B cell (primary cell): Measurements from ENCODE around the gene TNFAIP1. TPM values are rescaled to one million over a fixed set of nuclear protein-coding genes. Genes with fewer than 3 reads are reported as not detected.

Experiments
- ATAC-seq: fragments of 200-7000 bp; cut with Tn5 transposase; one replicate; pipeline ENCODE4 v1.10.0; 2021; ENCODE audit warnings: low read depth, mild to moderate bottlenecking, moderate number of reproducible peaks, moderate library complexity
- CTCF ChIA-PET: fragments of 350-600 bp; sonication (Branson Sonifier 250); formaldehyde crosslinking; loops from one replicate; lab custom pipeline; 2021; ENCODE audit warnings: antibody characterized with exemption, inconsistent platforms; lab: Charles Lee
- POLR2A ChIA-PET: fragments of 350-600 bp; sonication (Branson Sonifier 250); formaldehyde crosslinking; loops from one replicate; lab custom pipeline; 2021; ENCODE audit warnings: antibody characterized with exemption; lab: Charles Lee
- DNase-seq: peaks from one replicate; pipeline ENCODE4 v3.0.0; 2013
- H2AFZ ChIP-seq: 2 replicates; pipeline ENCODE4 v1.6.1; 2012; ENCODE audit warnings: mild to moderate bottlenecking, low read depth, low read length; ENCODE audit not compliant: insufficient read depth, poor library complexity, severe bottlenecking
- H3K27ac ChIP-seq, 2 donors: 1 replicate in 1 of 2; 2 replicates in 1 of 2; pipeline ENCODE4 v1.5.1; 2012 to 2013; ENCODE audit warnings: low read length in 2 of 2, mild to moderate bottlenecking in 2 of 2, moderate library complexity in 1 of 2
- H3K27me3 ChIP-seq, 4 experiments: fragments of 200-600 bp in 1 of 4; sonication (generic) in 1 of 4; replicated peaks in 1 of 4; 1 replicate in 2 of 4; 2 replicates in 2 of 4; pipeline versions ENCODE4 v1.6.1 to v1.7.0; 2013 to 2016; ENCODE audit warnings: low read length in 3 of 4, mild to moderate bottlenecking in 2 of 4, mixed read lengths in 1 of 4, moderate library complexity in 1 of 4; ENCODE audit not compliant: insufficient read depth in 4 of 4, control insufficient read depth in 3 of 4; ENCODE audit errors: control extremely low read depth in 1 of 4
- H3K36me3 ChIP-seq, 2 experiments: replicated peaks in 1 of 2; 1 replicate in 1 of 2; 2 replicates in 1 of 2; pipeline versions ENCODE4 v1.6.1 to v1.7.1; 2013; ENCODE audit warnings: low read length in 1 of 2; ENCODE audit not compliant: insufficient read depth in 2 of 2, control insufficient read depth in 1 of 2; ENCODE audit errors: control extremely low read depth in 1 of 2, extremely low read depth in 1 of 2
- H3K4me1 ChIP-seq, 2 donors: fragments of 200-600 bp in 1 of 2; sonication (generic) in 1 of 2; 1 replicate in 1 of 2; 2 replicates in 1 of 2; pipeline versions ENCODE4 v1.5.1 to v1.6.1; 2013 to 2017; ENCODE audit warnings: low read length in 2 of 2; ENCODE audit not compliant: control insufficient read depth in 2 of 2, insufficient read depth in 2 of 2
- H3K4me2 ChIP-seq: replicated peaks from 2 replicates; pipeline ENCODE3; 2012; ENCODE audit warnings: mild to moderate bottlenecking, low read depth, low read length; ENCODE audit not compliant: poor library complexity, severe bottlenecking
- H3K4me3 ChIP-seq, 5 experiments: fragments of 200-600 bp in 1 of 5; sonication (generic) in 1 of 5; 1 replicate in 3 of 5; 2 replicates in 2 of 5; pipeline versions ENCODE4 v1.5.1 to v1.7.0; 2011 to 2016; ENCODE audit warnings: low read length in 4 of 5, mild to moderate bottlenecking in 4 of 5, low read depth in 2 of 5, control low read depth in 1 of 5, moderate library complexity in 1 of 5; ENCODE audit not compliant: insufficient read depth in 1 of 5; ENCODE audit errors: control extremely low read depth in 1 of 5, extremely low read depth in 1 of 5
- H3K79me2 ChIP-seq: fragments of 200-600 bp; sonication (generic); one replicate; pipeline ENCODE4 v1.6.0; 2016; ENCODE audit warnings: low read length; ENCODE audit not compliant: control insufficient read depth, insufficient read depth
- H3K9ac ChIP-seq: fragments of 200-600 bp; sonication (generic); 2 replicates; pipeline ENCODE4 v1.6.1; 2017; ENCODE audit warnings: mild to moderate bottlenecking, low read length, moderate library complexity
- H3K9me3 ChIP-seq, 3 donors: one replicate each; pipeline versions ENCODE4 v1.6.1 to v1.7.1; 2013; ENCODE audit warnings: low read length in 2 of 3; ENCODE audit not compliant: control insufficient read depth in 2 of 3, insufficient read depth in 1 of 3; ENCODE audit errors: control extremely low read depth in 1 of 3
- H4K20me1 ChIP-seq: 2 replicates; pipeline ENCODE4 v1.6.0; 2012; ENCODE audit warnings: mild to moderate bottlenecking, low read length; ENCODE audit not compliant: insufficient read depth, control insufficient read depth, poor library complexity, severe bottlenecking
- H3K27ac Mint-ChIP-seq: one replicate; pipeline ENCODE4 v1.8.0; 2021; ENCODE audit warnings: mixed read lengths
- H3K27me3 Mint-ChIP-seq: one replicate; pipeline ENCODE4 v1.8.0; 2021; ENCODE audit warnings: mixed read lengths
- H3K4me1 Mint-ChIP-seq: one replicate; pipeline ENCODE4 v1.8.0; 2021; ENCODE audit warnings: mixed read lengths
- H3K4me3 Mint-ChIP-seq: one replicate; pipeline ENCODE4 v1.8.0; 2021; ENCODE audit warnings: mixed read lengths
- H3K9me3 Mint-ChIP-seq: one replicate; pipeline ENCODE4 v1.8.0; 2022; ENCODE audit warnings: mixed read lengths; ENCODE audit not compliant: insufficient read depth
- CTCF ChIP-seq: fragments of 200-600 bp; IDR thresholded peaks from one replicate; pipeline ENCODE4 v1.8.0; 2022; ENCODE audit warnings: antibody characterized with exemption, mild to moderate bottlenecking
- EZH2 ChIP-seq: IDR thresholded peaks from 2 replicates; pipeline ENCODE4 v1.6.1; 2012; ENCODE audit warnings: borderline replicate concordance, low read depth, mild to moderate bottlenecking, moderate library complexity, low read length; ENCODE audit not compliant: insufficient read depth, poor library complexity, severe bottlenecking
- WGBS: methylation state at CpG from one replicate; pipeline ENCODE4 v1.1.5; 2013; ENCODE audit warnings: missing lambda C conversion rate; ENCODE audit not compliant: insufficient coverage; 5-methylcytosine and 5-hydroxymethylcytosine counted together
- intact Hi-C: fragments of 100-400 bp; cut with micrococcal nuclease; formaldehyde crosslinking; loops from one replicate; pipeline ENCODE4 v1.10.0; 2022
- polyA plus RNA-seq: library from polyadenylated mRNA; depleted of rRNA; stranded (reverse); fragments of >200 nt; gene quantifications from 2 replicates; pipeline ENCODE4 v1.2.3, GENCODE V29; 2012
- total RNA-seq, 2 donors: library from RNA; stranded (reverse); fragments of 120-200 nt in 1 of 2; gene quantifications; 1 replicate in 1 of 2; 2 replicates in 1 of 2; pipeline versions ENCODE4 v1.2.3 to v1.2.4, GENCODE V29; 2013 to 2022

The TNFAIP1 gene
- total and polyA plus RNA-seq, 2 donors (not counting 1 experiment from before 2014, with no cell fraction given) = 10.7 to 20.4 TPM

GRCh38 chr17:28366605-28367004 is 31.0 kb downstream of the TNFAIP1 start:
- DNase-seq = no peak
- Mint-ChIP-seq H3K27me3 (no peaks in the 10 kb centered on the region), H3K27ac (no peak overlapping the region), H3K9me3 (no peaks in the 10 kb centered on the region), H3K4me1 (peaks cover 6% of the 10 kb centered on the region), H3K4me3 (no peak overlapping the region)
- ATAC-seq = no peak
- H3K79me2 ChIP-seq = no peaks in the 10 kb centered on the region
- TF ChIP-seq EZH2 = no peak
- TF ChIP-seq CTCF = no peak
- POLR2A ChIA-PET = no interaction called here
- H3K36me3 ChIP-seq = peaks cover 0 to 32% of the 10 kb centered on the region in 2 experiments
- no peak overlapping the region for H3K9ac ChIP-seq
- no peak overlapping the region for H3K4me2 ChIP-seq
- H3K4me1 ChIP-seq = peaks cover 3 to 8% of the 10 kb centered on the region in 2 donors
- intact Hi-C loops = no loop called here
- H3K9me3 ChIP-seq = no peaks in the 10 kb centered on the region
- WGBS = no CpG with 5 or more reads among the region's 1 CpG
- H3K4me3 ChIP-seq = no peak overlapping the region
- no peak overlapping the region for H3K27ac ChIP-seq
- CTCF ChIA-PET = interaction anchor here (0.6 to 1.2 kb wide), 3 partner anchors 50 to 178 kb away, joined by 3 to 4 read pairs (median 3); no protein-coding TSS in a partner anchor
- H3K27me3 ChIP-seq = no peaks in the 10 kb centered on the region
- no peak overlapping the region for H2AFZ ChIP-seq
- no peaks in the 10 kb centered on the region for H4K20me1 ChIP-seq

- H2AFZ ChIP-seq = no peak overlapping the region
- intact Hi-C loops = no loop called here
- Mint-ChIP-seq H3K9me3 (no peaks in the 10 kb centered on the region), H3K27ac (peak overlapping the region; percentile 10), H3K4me3 (no peak overlapping the region), H3K27me3 (no peaks in the 10 kb centered on the region), H3K4me1 (peaks cover 13% of the 10 kb centered on the region)
- DNase-seq (no peak), ATAC-seq (no peak)
- H3K4me1 ChIP-seq = peaks cover 9 to 17% of the 10 kb centered on the region in 2 donors
- TF ChIP-seq CTCF (no peak), EZH2 (no peak)
- no peak overlapping the region for H3K4me3 ChIP-seq
- POLR2A ChIA-PET = interaction anchor here (1.5 to 1.6 kb wide), 2 partner anchors 10 to 32 kb away, joined by 5 to 8 read pairs; partner anchors contain the start of genes IFT20, POLDIP2 and TNFAIP1
- CTCF ChIA-PET = interaction anchor here (1.2 kb wide), 1 partner anchor 134 kb away, joined by 3 read pairs; no protein-coding TSS in a partner anchor
- H3K27ac ChIP-seq = no peak overlapping the region
- H4K20me1 ChIP-seq = peaks cover 5% of the 10 kb centered on the region
- H3K36me3 ChIP-seq = peaks cover 0 to 21% of the 10 kb centered on the region in 2 experiments
- H3K79me2 ChIP-seq = no peaks in the 10 kb centered on the region
- no peaks in the 10 kb centered on the region for H3K27me3 ChIP-seq
- 93% methylated on average over 19 of the region's 21 CpGs for WGBS
- H3K4me2 ChIP-seq = no peak overlapping the region
- H3K9ac ChIP-seq = no peak overlapping the region
- no peaks in the 10 kb centered on the region for H3K9me3 ChIP-seq
These were observed 32.2 kb downstream of the TNFAIP1 start for GRCh38 chr17:28367641-28368305.
